HG02759 (cell line): ENCODE measurements around the gene B3GNT7.
A peak's percentile ranks its signal among the peaks of the same experiment; 100 is the strongest.

Experiments
- ATAC-seq: cut with Tn5 transposase; IDR thresholded peaks from one replicate; pipeline ENCODE4 v1.9.1; 2021; ENCODE audit warnings: mild to moderate bottlenecking, moderate library complexity; ENCODE audit not compliant: unreplicated experiment

Gene B3GNT7

GRCh38 chr2:231383416-231384108 is 11.9 kb upstream of the B3GNT7 start:
- ATAC-seq, result no peak

DNA sequence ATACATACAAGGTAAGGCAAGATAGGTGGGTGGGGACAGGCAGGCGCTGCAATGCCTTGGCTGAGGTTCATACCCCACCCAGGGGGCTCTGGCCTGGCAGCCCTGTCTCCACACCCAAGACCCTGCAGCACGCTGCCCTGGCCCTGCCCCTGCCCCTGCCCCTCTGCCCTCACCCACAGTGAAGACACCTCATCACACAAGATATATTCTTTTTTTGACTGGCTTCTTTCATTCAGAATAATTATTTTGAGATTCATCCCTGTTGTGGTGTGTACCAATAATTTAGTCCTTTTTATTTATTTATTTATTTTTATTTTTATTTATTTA is 11.4 kb upstream of the B3GNT7 start:
- ATAC-seq, result no peak

DNA sequence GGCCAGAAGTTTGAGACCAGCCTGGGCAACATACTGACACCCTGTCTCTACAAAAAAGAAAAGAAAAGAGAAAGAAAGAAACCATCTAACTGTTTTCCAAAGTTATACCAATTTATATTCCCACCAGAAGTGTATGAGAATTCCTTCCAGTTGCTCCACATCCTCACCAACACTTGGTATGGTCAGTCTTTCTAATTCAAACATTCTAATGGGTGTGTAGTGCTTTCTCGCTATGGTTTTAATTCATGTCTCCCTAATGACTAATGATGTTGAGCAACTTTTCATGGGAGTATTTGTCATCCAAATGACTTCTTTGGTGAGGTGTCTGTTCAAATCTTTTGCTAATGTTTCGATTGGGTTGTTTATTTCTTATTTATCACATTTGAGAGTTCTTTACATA is 10.5 kb upstream of the B3GNT7 start:
- ATAC-seq, result no peak

- no peak for ATAC-seq
Observed at GRCh38 chr2:231385429-231385828, 10.1 kb upstream of the B3GNT7 start.

- no peak for ATAC-seq
Observed at GRCh38 chr2:231386446-231386845, 9.1 kb upstream of the B3GNT7 start.

GRCh38 chr2:231387904-231388724 is 7.4 kb upstream of the B3GNT7 start:
- ATAC-seq, result no peak

GRCh38 chr2:231388725-231389346 is 6.7 kb upstream of the B3GNT7 start:
- ATAC-seq, result no peak

DNA sequence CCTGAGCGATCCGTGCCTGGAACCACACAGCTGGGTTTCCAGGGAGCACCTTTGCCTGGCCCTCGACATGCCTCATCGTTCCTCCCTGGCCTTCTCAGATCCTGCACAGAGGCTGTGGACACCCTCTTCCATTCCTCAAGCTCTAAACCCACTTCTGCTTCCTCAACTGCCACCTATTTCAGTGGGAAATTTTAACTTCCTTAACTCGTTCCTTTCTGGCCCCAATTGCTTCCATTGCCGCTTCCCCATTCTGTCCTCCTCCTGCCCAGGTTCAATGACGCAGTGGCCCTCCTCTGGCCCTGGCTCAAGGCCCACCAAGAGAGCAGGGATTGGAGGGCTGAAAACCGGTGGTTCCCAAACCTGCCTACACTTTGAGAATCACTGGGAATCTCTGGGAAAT is 4.8 kb upstream of the B3GNT7 start:
- no peak for ATAC-seq

GRCh38 chr2:231391981-231392380 is 3.5 kb upstream of the B3GNT7 start:
- ATAC-seq, result no peak

GRCh38 chr2:231392431-231393148 is 2.9 kb upstream of the B3GNT7 start:
- no peak for ATAC-seq

DNA sequence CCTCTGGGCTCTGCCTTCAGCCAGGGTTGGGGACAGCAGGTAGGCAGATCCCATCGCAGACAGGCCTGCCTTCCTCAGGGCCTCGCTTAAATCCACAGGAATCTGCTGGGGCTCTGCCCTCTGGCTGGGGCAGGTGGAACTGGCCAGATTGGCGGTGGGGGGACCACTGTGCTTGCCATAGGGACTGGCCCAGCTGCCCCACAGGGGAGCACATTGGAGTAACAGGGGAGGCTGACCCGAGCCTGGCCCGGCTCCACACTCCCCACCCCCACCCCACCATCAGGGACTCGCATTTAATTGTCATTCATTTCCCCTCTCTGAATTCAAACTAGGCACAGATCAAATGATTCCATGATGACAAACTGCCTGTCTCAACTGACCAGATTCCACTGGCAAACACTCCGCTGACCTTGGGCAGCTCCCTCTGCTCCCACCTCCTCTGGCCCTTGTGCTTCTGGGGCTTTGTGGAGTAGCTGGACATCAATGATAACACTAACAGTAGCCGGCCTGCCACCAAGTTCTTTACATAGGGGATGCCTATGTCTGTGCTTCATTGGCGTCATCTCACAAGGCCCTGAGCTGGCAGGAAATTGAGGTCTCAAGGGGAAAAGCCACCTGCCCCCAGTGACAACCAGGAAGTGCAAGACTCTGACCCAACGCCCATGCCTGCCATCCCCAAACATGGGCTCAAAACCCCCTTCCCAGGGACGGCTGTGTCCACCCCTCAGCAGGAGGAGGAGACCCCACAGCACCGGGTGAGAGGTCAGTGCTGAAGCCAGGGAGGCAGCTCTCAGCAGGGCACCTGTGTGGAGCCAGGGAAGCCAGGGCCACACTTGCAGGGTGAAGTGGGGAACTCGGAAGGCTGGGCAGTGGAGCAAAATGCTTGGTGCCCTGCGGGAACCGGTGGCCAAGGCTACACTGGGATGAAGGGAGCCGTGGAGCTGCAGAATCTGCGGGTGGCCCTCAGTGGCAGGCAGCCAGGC is 2.1 kb upstream of the B3GNT7 start:
- peak; percentile 42 for ATAC-seq

DNA sequence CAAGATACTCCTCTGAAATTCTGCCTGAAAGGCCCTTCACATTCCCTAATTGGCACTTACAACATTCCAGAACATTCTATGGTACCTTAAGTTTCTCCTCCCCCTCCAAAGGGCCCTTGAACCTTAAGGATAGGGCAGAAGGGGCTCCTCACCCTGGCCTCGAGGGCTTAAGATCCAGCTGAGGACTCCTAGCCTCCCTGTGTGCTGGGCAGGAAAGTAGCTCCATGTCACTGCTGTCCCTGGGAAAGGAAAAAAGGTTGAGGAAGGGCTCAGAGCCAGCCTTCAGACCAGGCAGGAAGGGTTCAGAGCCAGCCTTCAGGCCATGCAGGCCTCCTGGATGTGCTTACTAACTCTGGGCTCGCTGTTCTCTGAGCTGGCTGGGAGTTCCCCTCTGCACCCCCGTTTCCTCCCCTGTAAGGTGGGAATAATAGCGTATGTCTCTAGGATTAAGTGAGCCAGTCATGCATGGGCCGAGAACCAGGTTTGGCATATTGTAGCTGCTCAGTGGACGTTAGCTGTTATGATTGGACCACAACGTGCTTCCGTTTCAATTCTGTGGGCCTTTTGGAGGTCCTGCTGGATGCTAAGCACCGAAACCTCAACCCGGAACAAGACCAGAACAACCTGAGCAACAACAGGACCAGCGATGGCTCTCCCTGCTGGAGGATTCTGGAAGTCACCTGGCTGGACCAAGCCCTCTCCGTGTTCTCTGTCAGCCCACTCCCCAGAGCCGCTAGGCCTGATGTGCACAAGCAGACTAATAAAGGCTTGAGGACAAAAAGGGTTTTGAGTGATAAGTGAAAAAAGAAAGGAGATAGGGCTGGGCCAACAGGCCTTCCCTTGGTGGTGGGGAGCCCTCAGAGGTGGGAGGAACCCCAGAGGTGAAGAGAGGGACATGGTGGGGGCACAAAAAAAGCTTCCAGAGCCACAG is 1.0 kb upstream of the B3GNT7 start:
- ATAC-seq, result peak; percentile 51

DNA sequence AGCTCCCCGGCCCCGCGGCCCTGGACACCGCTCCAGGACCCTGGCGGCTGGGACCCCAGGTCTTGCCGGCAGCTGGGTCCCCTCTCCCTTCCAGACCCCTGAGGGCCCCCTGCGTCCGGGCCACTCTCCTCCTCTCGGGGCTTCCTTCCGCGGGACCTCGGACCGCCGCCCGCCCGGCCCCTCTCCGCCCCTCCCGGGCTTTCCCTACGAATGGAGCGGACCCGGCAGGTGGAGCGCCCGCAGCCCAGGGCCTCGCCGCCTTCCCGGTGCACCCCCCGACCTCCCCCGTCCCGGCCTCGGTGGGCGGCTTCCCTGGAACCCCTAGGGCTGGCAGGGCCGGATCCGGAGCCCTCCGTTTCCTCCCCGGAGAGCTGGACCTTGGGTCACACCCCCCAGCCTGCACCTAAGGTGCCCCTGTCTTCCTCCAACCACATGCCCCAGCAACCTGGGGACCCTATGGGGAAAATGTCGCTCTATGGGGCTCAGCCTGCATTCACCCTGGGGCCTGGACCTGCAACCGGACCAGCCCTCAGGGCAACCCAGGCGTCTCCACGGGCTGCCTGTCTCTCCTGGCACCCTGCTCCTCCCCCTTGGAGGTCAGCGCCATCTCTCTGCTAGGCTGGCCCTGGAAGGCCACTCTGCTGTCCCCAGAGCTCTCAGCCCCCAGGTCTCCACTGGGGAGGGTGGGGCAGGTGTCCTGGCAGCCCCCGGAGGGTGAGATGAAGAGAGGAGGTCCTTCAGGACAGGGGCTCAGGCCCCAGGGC is 730 bp downstream of the B3GNT7 start:
- ATAC-seq, result no peak

- ATAC-seq, result no peak
Observed at GRCh38 chr2:231397011-231397927, 1.8 kb downstream of the B3GNT7 start.

DNA sequence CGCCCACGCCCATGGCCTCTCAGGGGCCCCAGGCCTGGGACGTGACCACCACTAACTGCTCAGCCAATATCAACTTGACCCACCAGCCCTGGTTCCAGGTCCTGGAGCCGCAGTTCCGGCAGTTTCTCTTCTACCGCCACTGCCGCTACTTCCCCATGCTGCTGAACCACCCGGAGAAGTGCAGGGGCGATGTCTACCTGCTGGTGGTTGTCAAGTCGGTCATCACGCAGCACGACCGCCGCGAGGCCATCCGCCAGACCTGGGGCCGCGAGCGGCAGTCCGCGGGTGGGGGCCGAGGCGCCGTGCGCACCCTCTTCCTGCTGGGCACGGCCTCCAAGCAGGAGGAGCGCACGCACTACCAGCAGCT is 2.4 kb downstream of the B3GNT7 start:
- ATAC-seq, result no peak

DNA sequence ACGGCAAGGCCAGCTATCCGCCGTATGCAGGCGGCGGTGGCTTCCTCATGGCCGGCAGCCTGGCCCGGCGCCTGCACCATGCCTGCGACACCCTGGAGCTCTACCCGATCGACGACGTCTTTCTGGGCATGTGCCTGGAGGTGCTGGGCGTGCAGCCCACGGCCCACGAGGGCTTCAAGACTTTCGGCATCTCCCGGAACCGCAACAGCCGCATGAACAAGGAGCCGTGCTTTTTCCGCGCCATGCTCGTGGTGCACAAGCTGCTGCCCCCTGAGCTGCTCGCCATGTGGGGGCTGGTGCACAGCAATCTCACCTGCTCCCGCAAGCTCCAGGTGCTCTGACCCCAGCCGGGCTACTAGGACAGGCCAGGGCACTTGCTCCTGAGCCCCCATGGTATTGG is 3.1 kb downstream of the B3GNT7 start:
- no peak for ATAC-seq

DNA sequence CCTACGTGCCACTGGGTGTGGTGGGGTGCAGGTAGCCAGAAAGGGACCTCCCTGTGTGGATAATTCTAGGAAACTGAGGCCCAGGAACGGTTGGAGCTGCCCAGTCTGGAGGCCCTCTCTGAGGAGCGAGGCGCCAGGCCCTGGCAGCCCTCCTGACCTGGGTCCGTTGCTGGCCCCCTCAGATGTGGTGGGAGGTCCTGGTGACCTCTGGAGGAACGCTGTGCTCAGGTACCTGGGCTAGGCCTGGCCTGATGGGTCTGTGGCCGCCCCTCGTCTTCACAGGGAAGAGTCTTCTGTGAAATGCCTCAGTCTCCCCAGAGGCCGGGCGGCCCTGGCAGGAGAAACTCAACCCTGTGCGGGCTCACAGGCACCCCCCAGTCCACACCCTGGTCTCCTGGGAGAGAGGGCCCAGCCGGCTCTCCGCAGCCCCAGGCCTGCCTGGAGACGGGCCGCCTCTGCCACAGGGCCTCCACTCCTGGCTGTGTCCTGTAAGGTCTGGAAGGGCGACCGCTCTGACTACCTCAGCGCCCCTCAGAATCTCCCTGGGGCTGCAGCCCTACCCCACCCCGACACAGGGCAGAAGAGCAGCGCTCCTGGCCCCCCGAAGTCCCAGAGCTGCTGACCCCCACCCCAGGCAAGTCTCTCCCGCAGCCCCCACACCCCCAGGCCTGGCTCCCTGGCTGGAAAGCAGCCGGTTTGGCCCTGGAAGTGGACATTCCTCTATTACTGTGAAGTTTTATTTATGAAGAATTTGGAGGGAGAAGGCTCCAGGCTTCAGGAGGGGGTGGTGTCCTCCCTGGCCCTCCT is 3.7 kb downstream of the B3GNT7 start:
- ATAC-seq, result no peak
